ENCODE results near the gene STX8.

STX8 gene

GRCh38 chr17:9410737-9411136, 164.9 kb downstream of the STX8 start:
- H3K9me3 ChIP-seq (ENCODE audit: control insufficient read depth, insufficient read depth, low read depth, low read length) = peaks cover under 1% of the 10 kb centered on the region
- H3K27ac ChIP-seq (ENCODE audit: extremely low read depth, low read depth, low read length) = no peak overlapping the region
- ChIA-PET POLR2A (no interaction called here), CTCF (interaction anchor here (0.7 to 1.4 kb wide), 2 partner anchors 8 to 308 kb away, joined by 5 read pairs; no protein-coding TSS in a partner anchor)
- H3K4me3 ChIP-seq (ENCODE audit: low read depth, low read length) = no peak overlapping the region
- H3K4me1 ChIP-seq (ENCODE audit: control insufficient read depth, insufficient read depth, low read length) = peaks cover 23% of the 10 kb centered on the region
- H3K36me3 ChIP-seq (ENCODE audit: control insufficient read depth in 2 of 2, insufficient read depth in 1 of 2, low read length in 2 of 2) = no peaks in the 10 kb centered on the region
- TF ChIP-seq ZBTB48 (tag by site-specific recombination; IDR thresholded peaks at IDR 0.05) (no peak), ZNF112 (tag by site-specific recombination; IDR thresholded peaks at IDR 0.05) (no peak), ZNF830 (tag by site-specific recombination; IDR thresholded peaks at IDR 0.05; ENCODE audit: low read depth) (no peak), ZNF292 (tag by site-specific recombination; IDR thresholded peaks at IDR 0.05; ENCODE audit: borderline replicate concordance, low read depth) (no peak), ZNF114 (tag by site-specific recombination; IDR thresholded peaks at IDR 0.05) (no peak), HOXD13 (CRISPR knock-in tag; IDR thresholded peaks at IDR 0.05; ENCODE audit: borderline replicate concordance) (no peak)

GRCh38 chr17:9410301-9410700, 165.3 kb downstream of the STX8 start:
- Histone ChIP-seq H3K36me3 (ENCODE audit: control insufficient read depth in 2 of 2, insufficient read depth in 1 of 2, low read length in 2 of 2) (no peaks in the 10 kb centered on the region), H3K9me3 (ENCODE audit: control insufficient read depth, insufficient read depth, low read depth, low read length) (no peaks in the 10 kb centered on the region; the same call in 1 of the 2 replicates), H3K4me3 (ENCODE audit: low read depth, low read length) (no peak overlapping the region), H3K27ac (ENCODE audit: extremely low read depth, low read depth, low read length) (no peak overlapping the region), H3K4me1 (ENCODE audit: control insufficient read depth, insufficient read depth, low read length) (peaks cover 23% of the 10 kb centered on the region)
- TF ChIP-seq ZBTB26 (tag by site-specific recombination; optimal IDR thresholded peaks at IDR 0.05) (no peak), ZNF239 (tag by site-specific recombination; IDR thresholded peaks at IDR 0.05) (no peak), KLF1 (tag by site-specific recombination; IDR thresholded peaks at IDR 0.05) (no peak), ZNF146 (tag by site-specific recombination; IDR thresholded peaks at IDR 0.05) (no peak), TRIM28 (IDR thresholded peaks at IDR 0.05; ENCODE audit: borderline replicate concordance, low read length) (no peak), ZNF600 (tag by site-specific recombination; IDR thresholded peaks at IDR 0.05) (no peak), ZNF26 (tag by site-specific recombination; IDR thresholded peaks at IDR 0.05) (no peak), ZNF311 (tag by site-specific recombination; IDR thresholded peaks at IDR 0.05; ENCODE audit: borderline replicate concordance) (no peak), ZNF221 (tag by site-specific recombination; IDR thresholded peaks at IDR 0.05; ENCODE audit: borderline replicate concordance) (no peak), ZNF48 (tag by site-specific recombination; IDR thresholded peaks at IDR 0.05) (no peak), ZNF701 (tag by site-specific recombination; IDR thresholded peaks at IDR 0.05) (no peak), ZNF138 (tag by site-specific recombination; IDR thresholded peaks at IDR 0.05; ENCODE audit: borderline replicate concordance) (no peak), EGR2 (tag by site-specific recombination; IDR thresholded peaks at IDR 0.05; ENCODE audit: low read depth) (no peak), ZBTB48 (tag by site-specific recombination; IDR thresholded peaks at IDR 0.05) (no peak), PRDM2 (tag by site-specific recombination; IDR thresholded peaks at IDR 0.05; ENCODE audit: borderline replicate concordance) (no peak), BCL6B (tag by site-specific recombination; IDR thresholded peaks at IDR 0.05) (no peak), ZNF677 (tag by site-specific recombination; IDR thresholded peaks at IDR 0.05) (no peak), ZNF223 (tag by site-specific recombination; IDR thresholded peaks at IDR 0.05) (no peak), ZSCAN5A (tag by site-specific recombination; IDR thresholded peaks at IDR 0.05) (no peak)
- ChIA-PET POLR2A (no interaction called here), CTCF (interaction anchor here (0.6 to 0.7 kb wide), 2 partner anchors 185 to 308 kb away, joined by 4 to 5 read pairs; no protein-coding TSS in a partner anchor)

Measured in HEK293 (cell line).